ENCODE data around the gene ITCH.
A peak's percentile ranks its signal among the peaks of the same experiment; 100 is the strongest.

The ITCH gene

GRCh38 chr20:34528921-34529297 lies 165.8 kb downstream of the ITCH start:
- DNase-seq (ENCODE audit: low read depth in 1 of 2, low spot score in 1 of 2): no peak

GRCh38 chr20:34529742-34530141 lies 166.7 kb downstream of the ITCH start:
- DNase-seq (ENCODE audit: low read depth in 1 of 2, low spot score in 1 of 2): no peak

- DNase-seq (ENCODE audit: low read depth in 1 of 2, low spot score in 1 of 2): no peak
Observed at GRCh38 chr20:34530342-34530741, 167.3 kb downstream of the ITCH start.

- DNase-seq (ENCODE audit: low read depth in 1 of 2, low spot score in 1 of 2): no peak
Observed at GRCh38 chr20:34531608-34532265, 168.7 kb downstream of the ITCH start.

GRCh38 chr20:34532320-34532719 lies 169.2 kb downstream of the ITCH start:
- no peak for DNase-seq (ENCODE audit: low read depth in 1 of 2, low spot score in 1 of 2)

GRCh38 chr20:34532756-34533155 lies 169.7 kb downstream of the ITCH start:
- no peak for DNase-seq (ENCODE audit: low read depth in 1 of 2, low spot score in 1 of 2)

GRCh38 chr20:34534391-34535165 lies 171.5 kb downstream of the ITCH start:
- DNase-seq (ENCODE audit: low read depth in 1 of 2, low spot score in 1 of 2): no peak

- DNase-seq (ENCODE audit: low read depth in 1 of 2, low spot score in 1 of 2): no peak
Observed at GRCh38 chr20:34535301-34535840, 172.3 kb downstream of the ITCH start.

GRCh38 chr20:34535857-34536256 lies 172.8 kb downstream of the ITCH start:
- no peak for DNase-seq (ENCODE audit: low read depth in 1 of 2, low spot score in 1 of 2)

GRCh38 chr20:34536798-34537394 lies 173.8 kb downstream of the ITCH start:
- DNase-seq (ENCODE audit: low read depth in 1 of 2, low spot score in 1 of 2): peak; percentile 13 to 32

GRCh38 chr20:34537651-34538050 lies 174.6 kb downstream of the ITCH start:
- no peak for DNase-seq (ENCODE audit: low read depth in 1 of 2, low spot score in 1 of 2)

GRCh38 chr20:34538671-34539123 lies 175.6 kb downstream of the ITCH start:
- peak in 1 of 2 donors; percentile 35 for DNase-seq (ENCODE audit: low read depth in 1 of 2, low spot score in 1 of 2)

GRCh38 chr20:34539756-34540155 lies 176.7 kb downstream of the ITCH start:
- DNase-seq (ENCODE audit: low read depth in 1 of 2, low spot score in 1 of 2): no peak

GRCh38 chr20:34540596-34541263 lies 177.7 kb downstream of the ITCH start:
- DNase-seq (ENCODE audit: low read depth in 1 of 2, low spot score in 1 of 2): no peak

GRCh38 chr20:34541264-34541901 lies 178.3 kb downstream of the ITCH start:
- DNase-seq (ENCODE audit: low read depth in 1 of 2, low spot score in 1 of 2): no peak

GRCh38 chr20:34541917-34542316 lies 178.8 kb downstream of the ITCH start:
- DNase-seq (ENCODE audit: low read depth in 1 of 2, low spot score in 1 of 2): no peak

GRCh38 chr20:34542439-34542838 lies 179.4 kb downstream of the ITCH start:
- no peak for DNase-seq (ENCODE audit: low read depth in 1 of 2, low spot score in 1 of 2)

GRCh38 chr20:34543463-34544056 lies 180.5 kb downstream of the ITCH start:
- DNase-seq (ENCODE audit: low read depth in 1 of 2, low spot score in 1 of 2): no peak

GRCh38 chr20:34544109-34544796 lies 181.2 kb downstream of the ITCH start:
- no peak for DNase-seq (ENCODE audit: low read depth in 1 of 2, low spot score in 1 of 2)

GRCh38 chr20:34546751-34547181 lies 183.7 kb downstream of the ITCH start:
- no peak for DNase-seq (ENCODE audit: low read depth in 1 of 2, low spot score in 1 of 2)

Measured in stimulated activated CD4-positive, alpha-beta T cell treated with anti-CD3 and anti-CD28 coated beads, Interleukin-15, amount 100 ng/mL, for 1 hour (primary cell).